GM12872 (cell line): ENCODE measurements around the gene IRS2.

Experiments used
- CTCF ChIP-seq: IDR thresholded peaks from 3 replicates; pipeline ENCODE4 v1.5.1; 2011; ENCODE audit warnings: low read depth, mild to moderate bottlenecking, low read length, moderate library complexity; ENCODE audit not compliant: insufficient read depth

The IRS2 gene

GRCh38 chr13:109767023-109767422 is 19.4 kb downstream of the IRS2 start:
- no peak for TF ChIP-seq CTCF

GRCh38 chr13:109764470-109765291 is 21.7 kb downstream of the IRS2 start:
- no peak for TF ChIP-seq CTCF

- no peak for TF ChIP-seq CTCF
Observed at GRCh38 chr13:109764045-109764444, 22.3 kb downstream of the IRS2 start.

GRCh38 chr13:109762791-109763190 is 23.6 kb downstream of the IRS2 start:
- TF ChIP-seq CTCF: no peak

- no peak for TF ChIP-seq CTCF
Observed at GRCh38 chr13:109761695-109762094, 24.7 kb downstream of the IRS2 start.

GRCh38 chr13:109760951-109761350 is 25.4 kb downstream of the IRS2 start:
- TF ChIP-seq CTCF: no peak

- no peak for TF ChIP-seq CTCF
Observed at GRCh38 chr13:109760402-109760801, 26.0 kb downstream of the IRS2 start.

- TF ChIP-seq CTCF: no peak
Observed at GRCh38 chr13:109759609-109760008, 26.8 kb downstream of the IRS2 start.
